LNCaP clone FGC (cell line): ENCODE measurements around the gene FGD2.

Experiments
- DNase-seq: peaks from one replicate; pipeline ENCODE4 v3.0.0-alpha.2; 2011; ENCODE audit warnings: low read depth
- H3K4me3 ChIP-seq: 2 replicates; pipeline ENCODE4 v1.5.1; 2011; ENCODE audit warnings: mild to moderate bottlenecking, low read depth, low read length, control low read depth
- TF ChIP-seq, protein P1 (sequence below): IDR thresholded peaks from 2 replicates; pipeline ENCODE4 v1.5.1; 2012; ENCODE audit warnings: mild to moderate bottlenecking; ENCODE audit not compliant: control insufficient read depth, insufficient read depth; ENCODE audit errors: extremely low read depth

Gene FGD2

DNA sequence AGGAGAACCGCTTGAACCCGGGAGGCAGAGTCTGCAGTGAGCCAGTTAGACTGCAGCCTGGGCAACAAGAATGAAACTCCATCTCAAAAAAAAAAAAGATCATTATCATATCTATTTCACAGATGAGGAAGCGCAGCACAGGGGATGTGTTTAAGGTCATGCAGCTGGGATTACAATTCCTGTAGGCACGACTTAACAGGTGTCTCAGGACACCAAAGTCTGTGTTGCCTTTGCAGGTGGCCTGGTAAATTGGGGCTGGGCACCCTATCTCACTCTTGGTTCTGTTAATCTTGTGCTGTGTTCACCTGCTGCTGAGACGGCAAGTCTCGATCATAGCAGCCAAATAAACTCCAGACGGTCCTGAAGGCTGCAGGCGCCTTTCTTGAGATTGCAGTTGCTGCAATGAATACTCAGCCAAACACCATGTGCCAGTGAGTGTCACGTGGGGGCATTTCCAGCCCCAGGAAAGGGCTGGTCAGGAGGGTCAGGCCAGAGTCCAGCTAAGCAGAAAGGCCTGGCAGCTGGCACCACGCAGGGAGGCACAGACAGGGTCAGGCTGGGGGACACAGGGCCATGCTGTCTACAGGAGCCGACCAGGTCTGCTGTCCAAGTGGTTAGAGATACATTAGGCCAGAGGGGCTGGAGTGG lies 55.8 kb downstream of the FGD2 start:
- no peak for DNase-seq

DNA sequence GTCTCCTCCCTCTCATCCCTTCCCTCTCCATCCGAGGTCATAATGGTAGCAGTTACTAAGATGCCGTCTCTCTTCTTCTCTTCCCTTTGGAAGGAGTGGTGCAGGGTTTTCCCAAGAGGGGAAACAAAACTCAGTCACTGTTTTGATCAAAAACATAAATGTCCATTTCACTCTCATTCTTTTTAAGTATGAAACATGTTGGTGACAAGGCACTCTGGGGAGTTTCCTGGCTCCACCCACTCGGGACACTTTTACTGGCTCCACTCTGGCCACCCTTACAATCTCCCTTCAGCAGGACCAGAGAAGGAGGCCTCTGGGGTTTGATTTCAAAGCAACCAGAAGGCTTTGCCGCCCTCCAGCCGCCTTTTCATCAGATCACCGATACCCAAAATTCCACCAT lies 57.0 kb downstream of the FGD2 start:
- no peak for DNase-seq
- H3K4me3 ChIP-seq, result no peak overlapping the region
- TF ChIP-seq, protein P1, sequence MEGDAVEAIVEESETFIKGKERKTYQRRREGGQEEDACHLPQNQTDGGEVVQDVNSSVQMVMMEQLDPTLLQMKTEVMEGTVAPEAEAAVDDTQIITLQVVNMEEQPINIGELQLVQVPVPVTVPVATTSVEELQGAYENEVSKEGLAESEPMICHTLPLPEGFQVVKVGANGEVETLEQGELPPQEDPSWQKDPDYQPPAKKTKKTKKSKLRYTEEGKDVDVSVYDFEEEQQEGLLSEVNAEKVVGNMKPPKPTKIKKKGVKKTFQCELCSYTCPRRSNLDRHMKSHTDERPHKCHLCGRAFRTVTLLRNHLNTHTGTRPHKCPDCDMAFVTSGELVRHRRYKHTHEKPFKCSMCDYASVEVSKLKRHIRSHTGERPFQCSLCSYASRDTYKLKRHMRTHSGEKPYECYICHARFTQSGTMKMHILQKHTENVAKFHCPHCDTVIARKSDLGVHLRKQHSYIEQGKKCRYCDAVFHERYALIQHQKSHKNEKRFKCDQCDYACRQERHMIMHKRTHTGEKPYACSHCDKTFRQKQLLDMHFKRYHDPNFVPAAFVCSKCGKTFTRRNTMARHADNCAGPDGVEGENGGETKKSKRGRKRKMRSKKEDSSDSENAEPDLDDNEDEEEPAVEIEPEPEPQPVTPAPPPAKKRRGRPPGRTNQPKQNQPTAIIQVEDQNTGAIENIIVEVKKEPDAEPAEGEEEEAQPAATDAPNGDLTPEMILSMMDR, result no peak

More for the DNA sequence above, 55.8 kb downstream of the FGD2 start:
- TF ChIP-seq, protein P1, result no peak
- H3K4me3 ChIP-seq, result no peak overlapping the region

DNA sequence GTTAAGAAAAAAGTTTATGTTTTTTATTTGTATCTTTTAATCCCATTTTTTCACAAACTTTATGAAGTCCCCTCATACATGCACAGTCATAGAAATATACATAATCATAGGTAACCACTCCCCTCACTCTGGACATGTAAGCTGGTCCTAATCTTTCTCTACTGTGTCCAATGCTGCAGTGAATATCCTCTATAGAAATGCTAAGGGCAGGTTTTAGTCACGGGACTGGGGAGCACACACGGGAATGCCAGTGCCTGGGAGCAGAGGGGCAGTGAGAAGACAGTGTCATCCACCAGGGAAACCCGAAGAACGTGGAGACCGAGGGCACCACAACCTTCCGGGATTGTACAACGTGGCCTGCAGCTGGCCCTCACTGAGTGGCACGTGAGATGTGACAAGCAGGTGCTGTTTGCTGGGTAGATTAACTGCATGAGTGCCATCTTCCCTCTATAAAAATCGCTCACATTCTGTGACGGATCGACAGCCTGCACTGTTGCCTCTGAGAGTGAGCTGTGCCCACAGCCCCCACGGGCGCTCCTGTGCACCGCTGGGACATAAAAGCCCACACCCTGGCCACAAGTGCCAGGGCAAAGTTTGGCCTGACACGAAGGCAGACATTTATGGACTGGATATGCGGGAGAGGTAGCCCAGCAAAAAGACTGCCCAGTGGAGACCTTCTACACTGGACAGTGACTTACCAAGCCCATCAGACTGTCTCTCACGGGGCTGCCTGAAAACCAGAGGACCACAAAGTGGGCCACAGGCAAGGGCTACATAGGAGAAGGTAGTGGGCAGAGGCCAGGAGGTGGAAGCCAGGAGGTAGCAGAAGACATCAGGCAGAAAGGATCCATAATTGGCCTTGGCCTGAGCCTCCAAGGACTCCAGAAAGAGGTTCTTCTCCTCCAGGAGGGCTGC lies 63.2 kb downstream of the FGD2 start:
- no peak for DNase-seq
- no peak overlapping the region for H3K4me3 ChIP-seq
- TF ChIP-seq, protein P1, result no peak

DNA sequence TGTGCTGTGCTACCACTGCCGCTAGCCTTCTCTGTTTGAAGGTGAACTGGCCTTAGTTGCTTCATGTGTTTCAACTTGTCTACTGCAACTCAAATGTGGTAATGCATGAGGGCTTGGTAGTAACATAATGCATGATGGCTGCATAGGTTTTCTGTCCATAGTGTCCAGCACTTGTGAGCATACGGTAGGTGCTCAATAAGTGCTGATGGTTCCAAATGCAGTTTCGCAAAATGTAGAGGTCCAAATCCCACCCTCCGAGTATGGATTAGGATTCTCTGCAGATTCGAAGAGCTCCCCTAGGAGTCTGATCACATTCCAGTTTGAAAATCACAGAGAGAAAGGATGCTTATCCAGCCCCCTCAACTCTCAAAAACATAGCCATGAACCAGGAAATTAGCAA lies 64.2 kb downstream of the FGD2 start:
- no peak overlapping the region for H3K4me3 ChIP-seq
- TF ChIP-seq, protein P1, result no peak
- no peak for DNase-seq

DNA sequence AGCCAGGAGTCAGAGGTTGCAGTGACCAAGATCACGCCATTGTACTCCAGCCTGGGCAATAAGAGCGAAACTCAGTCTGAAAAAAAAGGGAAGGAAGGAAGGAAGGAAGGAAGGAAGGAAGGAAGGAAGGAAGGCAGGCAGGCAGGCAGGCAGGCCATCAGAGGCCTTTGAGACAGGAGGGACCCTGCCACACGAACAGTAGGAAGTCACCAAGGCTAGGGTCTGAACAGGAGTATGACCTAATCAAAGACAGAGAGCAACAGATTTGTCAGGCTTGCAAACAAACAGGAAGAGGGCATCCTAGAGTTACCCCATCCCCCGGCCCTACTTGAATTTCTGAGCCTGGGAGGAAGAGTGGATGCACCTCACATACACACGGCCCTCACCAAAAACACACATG lies 67.1 kb downstream of the FGD2 start:
- no peak overlapping the region for H3K4me3 ChIP-seq
- no peak for DNase-seq
- TF ChIP-seq, protein P1, result no peak

DNA sequence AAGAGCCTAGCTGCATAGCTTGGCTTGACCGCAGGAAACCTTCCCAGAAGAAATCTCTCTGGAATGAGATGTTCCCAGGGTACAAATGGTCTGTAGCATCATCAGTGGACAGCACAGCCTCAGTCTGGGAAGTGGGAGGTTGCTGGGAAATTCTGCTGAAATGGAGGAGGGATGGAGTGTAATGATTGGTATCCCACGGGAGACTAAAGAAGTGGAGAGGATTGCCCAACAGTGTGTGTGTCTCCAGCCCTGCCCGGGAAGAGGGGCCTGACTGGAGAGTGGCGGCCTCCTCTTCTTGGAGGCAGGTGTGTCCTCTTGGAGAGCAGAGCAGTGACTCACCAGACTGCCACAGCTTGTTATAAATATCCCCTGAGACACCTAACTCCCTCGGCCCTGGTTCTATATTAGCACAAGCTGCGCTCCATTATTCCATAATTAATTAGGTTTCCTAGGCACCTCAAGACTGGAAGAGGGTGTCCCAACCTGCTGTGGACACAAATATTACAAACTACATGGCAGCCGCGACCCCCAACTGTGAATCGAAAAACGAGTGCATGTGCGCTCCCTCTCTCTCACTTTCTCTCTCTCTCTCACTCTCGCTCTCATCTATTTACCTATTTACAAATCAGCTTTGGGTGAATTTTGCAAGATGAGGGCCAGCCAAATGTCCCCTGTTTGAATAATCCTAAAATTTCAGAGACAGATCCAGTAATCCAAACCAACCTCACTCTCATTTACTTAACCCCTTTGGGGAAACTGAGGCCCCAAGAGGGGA lies 68.8 kb downstream of the FGD2 start:
- H3K4me3 ChIP-seq, result no peak overlapping the region
- DNase-seq, result no peak
- TF ChIP-seq, protein P1, result no peak
